Pancreas (tissue), 10 donors: ENCODE results near the gene NEDD8. TPM values are rescaled to one million over a fixed set of nuclear protein-coding genes. Genes with fewer than 3 reads are reported as not detected.

Experiments used
- ATAC-seq, 4 donors: fragments of 200-7000 bp; cut with Tn5 transposase; one replicate each; pipeline versions ENCODE4 v1.8.0 to v1.9.1; 2020; ENCODE audit warnings: mild to moderate bottlenecking in 4 of 4, moderate library complexity in 4 of 4
- DNase-seq, 6 donors: peaks; one replicate each; pipeline ENCODE4 v3.0.0-alpha.2; 2020
- FAIRE-seq: peaks from 2 replicates; lab custom pipeline; 2012; peaks lifted over from hg19 to GRCh38; lab: Jason Lieb, UNC
- H3K27ac ChIP-seq, 4 donors: fragments of 200-600 bp; sonication (generic); 1 replicate in 3 of 4; 2 replicates in 1 of 4; pipeline versions ENCODE4 v1.5.0 to v1.8.0; 2020
- H3K27me3 ChIP-seq, 4 donors: fragments of 200-600 bp; one replicate each; pipeline ENCODE4 v1.8.0; 2021
- H3K36me3 ChIP-seq, 3 donors: fragments of 200-600 bp; sonication (generic) in 1 of 3; one replicate each; pipeline versions ENCODE4 v1.5.0 to v1.8.0; 2020 to 2021
- H3K4me1 ChIP-seq, 3 donors: fragments of 200-600 bp; one replicate each; pipeline ENCODE4 v1.8.0; 2021
- H3K4me3 ChIP-seq, 4 donors: fragments of 200-600 bp; sonication (generic) in 2 of 4; one replicate each; pipeline versions ENCODE4 v1.5.0 to v1.8.0; 2020 to 2021
- H3K9me3 ChIP-seq, 4 donors: fragments of 200-600 bp; one replicate each; pipeline ENCODE4 v1.8.0; 2021
- CTCF ChIP-seq, 4 donors: fragments of 200-600 bp; sonication (generic) in 3 of 4; IDR thresholded peaks; one replicate each; pipeline versions ENCODE4 v1.5.0 to v1.8.0; 2021; ENCODE audit warnings: antibody characterized with exemption in 4 of 4
- WGBS, 2 donors: extraction: QIAGEN DNeasy Blood & Tissue Kit; methylation state at CpG; one replicate each; pipeline ENCODE4 v1.1.7; 2013; 5-methylcytosine and 5-hydroxymethylcytosine counted together
- intact Hi-C, 3 donors: fragments of 100-400 bp; cut with DNase I; formaldehyde crosslinking; loops; one replicate each; pipeline versions ENCODE4 v1.11.1 to v1.14.2; 2022
- polyA plus RNA-seq, 2 donors: library from polyadenylated mRNA; stranded (reverse); fragments of 200-250 nt; gene quantifications; one replicate each; pipeline ENCODE4 v1.2.3, GENCODE V29; 2013
- total RNA-seq, 6 donors: library from RNA; stranded (reverse); fragmentation: NEBNext Ultra II Directional in 4 of 6; extraction: Animal tissue kit (Norgen Biotek cat#: 25700) in 4 of 6; gene quantifications; one replicate each; pipeline versions ENCODE4 v1.2.1 to v1.2.4, GENCODE V29; 2021 to 2023
- donor health status: healthy with polysubstance abuse.
- donor health status: DM: no; HTN: no; CAD: no; lungs with moderate emphysema.
- donor health status: DM: no; HTN: no; CAD: no.
- donor health status: control.
- donor health status: control.
- donor health status: Bipolar disorder and iron deficiency.
- donor health status: DM: yes; HTN: yes; CAD: no.
- donor health status: DM: no; HTN: no; CAD: no.
- donor health status: DM: no; HTN: no; CAD: no.
- donor health status: DM: yes; HTN: yes; CAD: no.

NEDD8 gene
- total and polyA plus RNA-seq, 8 donors, result 32.5 to 118 (median 55.4) TPM

GRCh38 chr14:24278424-24278823, 46.3 kb upstream of the NEDD8 start:
- TF ChIP-seq CTCF (IDR thresholded peaks at IDR 0.05), result no peak
- no peak overlapping the region for H3K4me3 ChIP-seq
- 78 to 90% methylated on average over 5 of the region's 5 CpGs for WGBS, 2 donors
- peaks cover 5 to 8% (median 6%) of the 10 kb centered on the region in 3 donors for H3K4me1 ChIP-seq
- no peak for DNase-seq
- no peaks in the 10 kb centered on the region for H3K36me3 ChIP-seq
- H3K27me3 ChIP-seq, result no peaks in the 10 kb centered on the region
- H3K9me3 ChIP-seq, result no peaks in the 10 kb centered on the region
- no peak for FAIRE-seq
- no peak for ATAC-seq
- H3K27ac ChIP-seq, result no peak overlapping the region
- intact Hi-C loops, result no loop called here

GRCh38 chr14:24277606-24278321, 45.6 kb upstream of the NEDD8 start:
- intact Hi-C loops, result no loop called here
- ATAC-seq (no peak), FAIRE-seq (no peak), DNase-seq (peak in 1 of 6 donors; percentile 20)
- no peaks in the 10 kb centered on the region for H3K36me3 ChIP-seq
- peaks cover 11 to 14% (median 11%) of the 10 kb centered on the region in 3 donors for H3K4me1 ChIP-seq
- H3K27ac ChIP-seq, result peak overlapping the region in 1 of 4 donors; percentile 43
- TF ChIP-seq CTCF (IDR thresholded peaks at IDR 0.05), result no peak
- no peaks in the 10 kb centered on the region for H3K27me3 ChIP-seq
- no peaks in the 10 kb centered on the region for H3K9me3 ChIP-seq
- no peak overlapping the region for H3K4me3 ChIP-seq
- 90 to 92% methylated on average over 11 of the region's 11 CpGs for WGBS, 2 donors

GRCh38 chr14:24277071-24277470, 44.9 kb upstream of the NEDD8 start:
- DNase-seq (no peak), ATAC-seq (no peak), FAIRE-seq (no peak)
- H3K9me3 ChIP-seq, result no peaks in the 10 kb centered on the region
- no peak overlapping the region for H3K4me3 ChIP-seq
- intact Hi-C loops, result no loop called here
- H3K4me1 ChIP-seq, result peaks cover 11 to 21% (median 18%) of the 10 kb centered on the region in 3 donors
- WGBS, 2 donors, result 90 to 94% methylated on average over 6 of the region's 6 CpGs
- H3K27me3 ChIP-seq, result no peaks in the 10 kb centered on the region
- no peaks in the 10 kb centered on the region for H3K36me3 ChIP-seq
- TF ChIP-seq CTCF (IDR thresholded peaks at IDR 0.05), result no peak
- H3K27ac ChIP-seq, result no peak overlapping the region

GRCh38 chr14:24274101-24274543, 42.0 kb upstream of the NEDD8 start:
- ATAC-seq (peak; percentile 51 to 72 (median 64)), DNase-seq (peak in 5 of 6 donors; percentile 40 to 77 (median 63)), FAIRE-seq (no peak)
- H3K4me3 ChIP-seq, result no peak overlapping the region
- peaks cover 11 to 25% (median 18%) of the 10 kb centered on the region in 3 donors for H3K4me1 ChIP-seq
- H3K27me3 ChIP-seq, result no peaks in the 10 kb centered on the region
- 24 to 33% methylated on average over 3 of the region's 3 CpGs for WGBS, 2 donors
- no peaks in the 10 kb centered on the region for H3K9me3 ChIP-seq
- TF ChIP-seq CTCF (IDR thresholded peaks at IDR 0.05), result no peak
- H3K27ac ChIP-seq, result peak overlapping the region; percentile 44 to 97 (median 72)
- no peaks in the 10 kb centered on the region for H3K36me3 ChIP-seq
- intact Hi-C loops, result no loop called here

GRCh38 chr14:24273422-24273998, 41.3 kb upstream of the NEDD8 start:
- Histone ChIP-seq H3K36me3 (no peaks in the 10 kb centered on the region), H3K4me3 (no peak overlapping the region), H3K27me3 (no peaks in the 10 kb centered on the region), H3K9me3 (no peaks in the 10 kb centered on the region), H3K4me1 (peaks cover 11 to 25% (median 18%) of the 10 kb centered on the region in 3 donors), H3K27ac (peak overlapping the region; percentile 44 to 97 (median 72))
- no peak for TF ChIP-seq CTCF (IDR thresholded peaks at IDR 0.05)
- ATAC-seq, result no peak
- intact Hi-C loops, result no loop called here
- FAIRE-seq, result no peak
- WGBS, 2 donors, result 55 to 64% methylated on average over 3 of the region's 3 CpGs
- DNase-seq, result no peak
